ENCODE data around the gene SLC40A1.

DNA sequence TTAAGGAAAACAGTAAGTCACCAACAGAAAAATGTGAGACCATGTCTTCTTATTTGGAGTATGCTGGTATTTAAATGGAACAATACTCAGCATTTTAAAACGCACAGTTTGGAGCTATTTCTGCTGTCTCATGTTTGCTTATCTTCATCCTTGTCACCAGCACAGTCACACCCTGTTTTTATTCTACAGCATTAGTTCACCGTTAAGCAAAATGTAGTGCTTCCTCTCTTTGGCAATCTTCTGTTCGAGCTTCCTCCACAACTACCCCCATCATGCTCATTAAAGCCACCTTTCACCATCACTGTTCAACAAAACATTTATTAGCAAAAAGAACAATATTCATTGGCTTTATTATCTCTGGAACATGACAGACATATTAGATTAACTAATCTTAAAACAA, 64.0 kb downstream of the SLC40A1 start:
- TF ChIP-seq ATF5 (CRISPR knock-in tag; IDR thresholded peaks at IDR 0.05; ENCODE audit: low read depth) (no peak), RBM22 (optimal IDR thresholded peaks at IDR 0.05; ENCODE audit: low read length) (no peak), ZNF605 (CRISPR knock-in tag; IDR thresholded peaks at IDR 0.05) (no peak), CTCF (CRISPR knock-in tag; IDR thresholded peaks at IDR 0.05) (no peak), YEATS2 (CRISPR knock-in tag; IDR thresholded peaks at IDR 0.05; ENCODE audit: borderline replicate concordance) (no peak), TRIM24 (CRISPR knock-in tag; IDR thresholded peaks at IDR 0.05) (no peak), AKAP8 (CRISPR knock-in tag; IDR thresholded peaks at IDR 0.05) (no peak), CBX5 (CRISPR knock-in tag; IDR thresholded peaks at IDR 0.05; ENCODE audit: borderline replicate concordance) (no peak)
